Karpas-422 (cell line): ENCODE results near the gene UBE2V1. TPM values are rescaled to one million over a fixed set of nuclear protein-coding genes. Genes with fewer than 3 reads are reported as not detected.

Experiments used
- DNase-seq: peaks from one replicate; pipeline ENCODE4 v3.0.0-alpha.2; 2015
- H2AFZ ChIP-seq: fragments of 200-600 bp; sonication (generic); 2 replicates; pipeline ENCODE4 v1.6.1; 2014; ENCODE audit warnings: antibody characterized with exemption, low read length, mixed read lengths
- H3K27ac ChIP-seq: fragments of 200-600 bp; sonication (generic); 2 replicates; pipeline ENCODE4 v1.5.1; 2014; ENCODE audit warnings: mild to moderate bottlenecking, low read length, moderate library complexity
- H3K27me3 ChIP-seq: fragments of 200-600 bp; sonication (generic); 2 replicates; pipeline ENCODE4 v1.6.1; 2014; ENCODE audit warnings: low read length, mixed read lengths
- H3K36me3 ChIP-seq: fragments of 200-600 bp; sonication (generic); 2 replicates; pipeline ENCODE4 v1.6.1; 2014; ENCODE audit warnings: low read length, mixed read lengths; ENCODE audit not compliant: insufficient read depth
- H3K4me1 ChIP-seq: fragments of 200-600 bp; sonication (generic); 2 replicates; pipeline ENCODE4 v1.6.1; 2014; ENCODE audit warnings: mild to moderate bottlenecking, low read length, mixed read lengths
- H3K4me2 ChIP-seq: fragments of 200-600 bp; sonication (generic); 2 replicates; pipeline ENCODE4 v1.6.1; 2014; ENCODE audit warnings: low read length, low read depth, mild to moderate bottlenecking; ENCODE audit not compliant: poor library complexity, severe bottlenecking
- H3K4me3 ChIP-seq: fragments of 200-600 bp; sonication (generic); 2 replicates; pipeline ENCODE4 v1.5.1; 2014; ENCODE audit warnings: mild to moderate bottlenecking, antibody characterized with exemption, low read length, mixed read lengths
- H3K79me2 ChIP-seq: fragments of 200-600 bp; sonication (generic); 2 replicates; pipeline ENCODE4 v1.6.1; 2014; ENCODE audit warnings: mild to moderate bottlenecking, low read length, mixed read lengths
- H3K9ac ChIP-seq: fragments of 200-600 bp; sonication (generic); 2 replicates; pipeline ENCODE4 v1.6.0; 2014; ENCODE audit warnings: low read length
- H3K9me2 ChIP-seq: fragments of 200-600 bp; sonication (generic), shearing (Covaris generic); replicated peaks from 2 replicates; pipeline ENCODE4 v1.6.0; 2014; ENCODE audit warnings: mild to moderate bottlenecking, low read length, moderate library complexity; ENCODE audit not compliant: insufficient read depth
- H3K9me3 ChIP-seq: fragments of 300-700, 200-600 bp; sonication (generic); 2 replicates; pipeline ENCODE4 v1.6.1; 2014; ENCODE audit warnings: low read length, mixed read lengths
- H4K20me1 ChIP-seq: fragments of 200-600 bp; sonication (generic); 2 replicates; pipeline ENCODE4 v1.6.1; 2014; ENCODE audit warnings: mild to moderate bottlenecking, antibody characterized with exemption, low read length, low read depth; ENCODE audit not compliant: insufficient read depth
- total RNA-seq: library from RNA; depleted of rRNA; stranded (reverse); fragments of >200 nt; shearing (Covaris generic); gene quantifications from 2 replicates; pipeline ENCODE4 v1.2.3, GENCODE V29; 2014; ENCODE audit warnings: low replicate concordance

UBE2V1 gene
- total RNA-seq, 1 experiment from 2014 or later: 95.6 TPM

DNA sequence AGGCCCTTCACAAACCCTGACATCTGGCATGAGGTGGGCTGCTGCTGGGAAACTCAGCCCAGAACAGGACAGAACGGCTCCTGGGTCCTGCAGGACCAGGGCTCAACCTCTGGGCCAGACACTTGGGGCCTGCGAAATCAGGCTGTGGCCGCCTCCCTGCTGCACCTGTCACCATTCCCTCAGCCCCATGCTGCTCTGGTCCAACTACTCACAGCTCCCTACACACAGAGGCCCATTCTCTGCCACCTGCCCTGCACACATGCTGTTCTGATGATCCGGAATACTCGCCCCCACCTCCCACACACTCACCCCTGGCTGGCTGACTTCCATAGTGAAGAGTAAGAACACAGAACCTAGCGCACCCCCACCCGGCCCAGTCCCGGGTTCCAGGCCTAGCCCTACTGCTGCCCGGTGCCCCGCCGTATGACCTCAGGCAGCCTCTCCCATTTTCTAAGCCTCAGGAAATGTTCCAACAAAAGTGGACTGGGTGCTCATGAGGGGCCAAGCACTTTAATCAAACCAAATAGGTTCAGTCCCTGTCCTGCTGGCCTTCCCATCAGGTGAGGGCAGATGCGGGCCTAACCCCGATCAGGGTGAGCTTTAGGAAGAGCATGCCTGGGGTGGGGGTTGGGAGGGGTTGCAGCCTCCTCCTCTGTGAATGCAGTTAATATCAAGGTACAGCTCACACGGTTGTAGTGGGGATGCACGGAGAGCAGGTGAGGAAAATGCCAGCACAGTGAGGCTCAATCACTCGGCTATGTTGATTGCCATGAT is 36.7 kb upstream of the UBE2V1 start:
- H3K4me2 ChIP-seq: no peak overlapping the region

DNA sequence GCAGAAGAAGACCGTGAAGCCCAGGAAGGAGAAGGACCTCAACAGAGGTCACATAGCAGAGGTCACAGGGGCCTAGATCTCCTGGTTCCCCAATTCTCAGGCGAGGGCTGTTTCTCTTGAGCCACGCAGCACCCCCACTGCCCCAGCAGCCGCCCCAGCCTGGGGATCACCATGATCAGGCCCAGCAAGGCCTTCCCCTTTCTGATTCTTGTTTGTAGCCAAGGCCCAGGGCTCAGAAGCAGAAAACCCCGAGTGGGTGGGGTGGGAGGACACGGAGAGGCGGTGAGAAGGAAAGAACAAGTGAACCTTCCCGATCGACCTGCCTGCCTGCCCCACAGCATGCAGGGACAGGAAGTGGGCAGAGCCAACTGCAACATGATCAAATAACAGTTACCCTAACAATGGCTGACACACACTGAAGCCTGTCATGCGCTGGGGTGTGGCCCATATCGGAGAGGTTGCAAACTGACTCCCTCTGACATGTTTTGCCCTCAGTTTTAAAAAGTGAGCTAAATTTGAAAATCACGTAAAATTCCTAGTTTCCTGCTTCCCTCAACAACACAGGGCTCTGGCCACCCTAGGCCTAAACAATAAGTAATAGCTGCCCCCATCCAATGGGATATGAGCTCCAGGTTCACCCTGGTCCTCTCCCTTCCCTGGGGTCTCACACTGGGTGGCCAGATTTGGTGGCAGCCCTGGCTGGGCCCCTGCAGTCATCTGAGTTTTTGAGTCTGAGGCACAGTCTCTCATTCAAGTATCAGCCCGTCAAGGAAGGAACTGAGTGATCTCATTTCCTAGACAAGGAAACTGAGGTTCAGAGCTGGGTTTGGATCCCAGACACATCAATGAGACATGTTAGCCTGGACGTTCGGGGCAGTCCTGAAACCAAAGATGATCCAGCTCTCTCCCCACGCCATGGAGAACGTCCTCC is 34.0 kb upstream of the UBE2V1 start:
- peaks cover 21% of the 10 kb centered on the region for H3K4me1 ChIP-seq
- H3K27ac ChIP-seq: peak overlapping the region; percentile 76
- peaks cover 68% of the 10 kb centered on the region for H3K79me2 ChIP-seq
- H3K36me3 ChIP-seq: no peaks in the 10 kb centered on the region
- no peaks in the 10 kb centered on the region for H3K27me3 ChIP-seq
- H2AFZ ChIP-seq: peak overlapping the region; percentile 81; the same call in 1 of the 2 replicates
- H3K9me2 ChIP-seq: no peaks in the 10 kb centered on the region
- H3K9me3 ChIP-seq: no peaks in the 10 kb centered on the region
- peaks cover 3% of the 10 kb centered on the region; the same call in 1 of the 2 replicates for H4K20me1 ChIP-seq
- H3K4me2 ChIP-seq: peak overlapping the region; percentile 95
- H3K9ac ChIP-seq: peak overlapping the region; percentile 88
- peak overlapping the region; percentile 75 for H3K4me3 ChIP-seq
- DNase-seq: peak; percentile 86

More for the DNA sequence above, 36.7 kb upstream of the UBE2V1 start:
- DNase-seq: no peak
- Histone ChIP-seq H3K27me3 (no peaks in the 10 kb centered on the region), H3K79me2 (peaks cover 69% of the 10 kb centered on the region), H3K9me2 (no peaks in the 10 kb centered on the region), H2AFZ (no peak overlapping the region), H3K36me3 (no peaks in the 10 kb centered on the region), H3K4me3 (no peak overlapping the region), H3K27ac (no peak overlapping the region), H3K9me3 (no peaks in the 10 kb centered on the region), H3K4me1 (peaks cover 37% of the 10 kb centered on the region), H3K9ac (no peak overlapping the region), H4K20me1 (peaks cover 8% of the 10 kb centered on the region; the same call in 1 of the 2 replicates)

DNA sequence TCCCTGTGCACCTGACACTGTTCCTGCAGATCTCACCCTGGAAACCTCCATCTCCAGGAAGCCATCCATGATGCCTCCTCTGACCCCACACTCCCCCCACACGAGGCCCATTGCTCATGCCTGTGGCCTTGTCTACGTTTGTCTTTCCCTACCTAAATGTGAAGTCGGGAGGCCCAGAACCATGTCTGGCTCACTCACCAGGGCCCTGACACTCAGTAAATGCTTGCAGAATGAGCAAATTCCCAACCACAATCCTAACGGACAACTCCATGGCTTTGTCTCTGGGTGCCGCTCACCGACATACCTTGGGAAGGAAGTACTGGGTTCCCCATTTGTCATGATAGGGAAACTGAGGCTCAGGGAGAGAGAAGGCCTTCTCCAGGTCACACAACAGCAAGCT is 33.3 kb upstream of the UBE2V1 start:
- Histone ChIP-seq H3K79me2 (peaks cover 65% of the 10 kb centered on the region), H3K4me2 (peak overlapping the region; percentile 95), H3K4me1 (peaks cover 18% of the 10 kb centered on the region), H3K9ac (peak overlapping the region; percentile 88), H3K9me3 (no peaks in the 10 kb centered on the region), H3K4me3 (peak overlapping the region; percentile 75), H3K27ac (peak overlapping the region; percentile 76), H3K9me2 (no peaks in the 10 kb centered on the region), H4K20me1 (no peaks in the 10 kb centered on the region), H3K27me3 (no peaks in the 10 kb centered on the region), H3K36me3 (no peaks in the 10 kb centered on the region), H2AFZ (no peak overlapping the region)
- no peak for DNase-seq

DNA sequence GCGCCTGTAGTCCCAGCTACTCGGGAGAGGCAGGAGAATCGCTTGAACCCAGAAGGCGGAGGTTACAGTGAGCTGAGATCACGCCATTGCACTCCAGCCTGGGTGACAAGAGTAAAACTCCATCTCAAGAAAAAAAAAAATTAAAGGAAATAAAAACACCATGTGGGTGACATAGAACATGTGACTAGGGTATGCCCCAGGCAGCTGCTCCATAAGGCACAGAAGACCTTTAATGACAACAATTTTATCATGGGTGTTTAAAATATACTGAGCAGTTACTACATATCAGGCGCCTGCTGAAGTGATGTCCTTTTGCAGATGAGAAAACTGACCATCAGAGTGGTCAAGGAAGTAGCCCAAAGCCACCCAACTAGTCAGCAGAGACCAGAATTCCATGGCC is 32.6 kb upstream of the UBE2V1 start:
- H3K9ac ChIP-seq: no peak overlapping the region
- no peak overlapping the region for H2AFZ ChIP-seq
- DNase-seq: no peak
- no peaks in the 10 kb centered on the region for H3K9me2 ChIP-seq
- no peaks in the 10 kb centered on the region for H3K36me3 ChIP-seq
- peaks cover 15% of the 10 kb centered on the region for H3K4me1 ChIP-seq
- no peak overlapping the region for H3K4me2 ChIP-seq
- no peaks in the 10 kb centered on the region for H3K27me3 ChIP-seq
- H3K27ac ChIP-seq: no peak overlapping the region
- peaks cover 61% of the 10 kb centered on the region for H3K79me2 ChIP-seq
- no peak overlapping the region for H3K4me3 ChIP-seq
- H4K20me1 ChIP-seq: no peaks in the 10 kb centered on the region
- H3K9me3 ChIP-seq: no peaks in the 10 kb centered on the region

DNA sequence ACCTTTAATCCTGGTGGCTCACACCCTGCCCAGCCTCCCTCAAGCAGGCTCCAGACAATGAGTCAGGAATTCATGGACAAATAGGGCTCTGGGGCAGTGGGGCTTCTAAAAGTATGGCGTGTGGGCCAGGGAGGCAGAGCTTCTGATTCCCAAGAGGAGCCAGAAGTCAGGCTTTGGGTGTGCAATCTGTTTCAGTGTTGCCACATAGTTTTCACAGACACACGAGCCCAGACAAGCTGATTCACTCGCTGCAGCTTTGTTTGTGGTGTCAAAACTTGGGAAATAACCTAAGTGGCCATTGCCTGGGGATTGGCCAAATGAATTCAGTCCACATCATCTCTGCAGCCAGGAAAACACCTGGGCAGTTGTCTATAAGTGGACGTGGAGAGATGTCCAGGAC is 31.4 kb upstream of the UBE2V1 start:
- Histone ChIP-seq H3K27me3 (no peaks in the 10 kb centered on the region), H3K79me2 (peaks cover 49% of the 10 kb centered on the region), H3K4me2 (no peak overlapping the region), H3K36me3 (peaks cover 4% of the 10 kb centered on the region; the same call in 1 of the 2 replicates), H3K9me3 (no peaks in the 10 kb centered on the region), H3K9me2 (no peaks in the 10 kb centered on the region), H3K27ac (no peak overlapping the region), H3K4me3 (no peak overlapping the region), H3K9ac (no peak overlapping the region), H2AFZ (no peak overlapping the region), H4K20me1 (no peaks in the 10 kb centered on the region), H3K4me1 (peaks cover 15% of the 10 kb centered on the region)
- no peak for DNase-seq

DNA sequence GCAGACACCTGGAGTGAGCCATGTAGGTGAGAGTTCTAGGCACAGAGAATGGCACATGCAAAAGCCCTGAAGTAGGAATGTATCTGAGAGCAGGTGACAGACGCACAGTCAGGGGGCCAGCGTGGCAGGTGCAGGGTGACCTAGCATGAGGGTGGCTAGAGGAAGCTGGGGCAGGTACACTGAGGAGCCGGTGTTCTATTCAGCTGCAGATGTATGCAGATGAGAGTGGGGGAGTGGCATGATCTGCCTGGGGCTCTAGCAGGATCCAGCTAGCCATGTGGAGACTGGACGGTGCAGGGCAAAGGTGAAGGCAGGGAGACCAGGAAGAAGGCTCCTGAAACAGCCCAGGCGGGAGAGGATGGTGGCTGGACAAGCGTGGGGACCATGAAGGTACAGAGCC is 29.9 kb upstream of the UBE2V1 start:
- peaks cover 4% of the 10 kb centered on the region; the same call in 1 of the 2 replicates for H3K36me3 ChIP-seq

DNA sequence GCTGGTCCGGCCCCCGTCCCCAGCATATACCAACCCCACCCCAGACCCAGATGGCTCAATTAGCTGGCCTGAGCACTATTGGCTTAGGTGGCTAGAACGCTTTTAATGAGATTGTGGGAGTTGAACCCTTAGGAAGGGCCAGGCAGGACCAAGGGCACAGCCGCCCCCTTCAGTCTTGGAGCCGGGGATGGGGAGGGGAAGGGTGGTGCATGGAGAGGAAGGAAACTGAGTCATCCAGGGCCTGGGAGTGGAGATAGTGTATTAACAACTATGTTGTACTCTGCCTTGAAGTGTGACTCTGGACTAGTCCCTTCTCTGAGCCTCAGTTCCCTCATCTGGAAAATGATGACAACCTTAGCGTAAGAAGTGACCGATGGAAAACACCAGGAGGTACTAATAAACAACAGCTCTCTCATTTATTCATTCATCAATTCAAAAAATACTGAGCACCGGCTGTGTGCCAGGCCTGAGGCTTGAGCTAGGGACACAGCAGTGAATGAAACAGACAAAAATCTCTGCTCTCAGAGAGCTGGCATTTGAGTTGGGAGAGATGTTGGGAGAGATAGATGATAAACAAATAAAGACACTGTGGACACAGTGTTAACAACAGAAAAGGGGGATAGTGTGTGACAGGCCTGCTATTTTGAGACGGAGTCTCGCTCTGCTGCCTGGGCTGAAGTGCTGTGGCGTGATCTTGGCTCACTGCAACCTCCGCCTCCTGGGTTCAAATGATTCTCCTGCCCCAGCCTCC is 29.0 kb upstream of the UBE2V1 start:
- no peak overlapping the region for H3K4me2 ChIP-seq
- H3K9ac ChIP-seq: no peak overlapping the region

More for the DNA sequence above, 29.9 kb upstream of the UBE2V1 start:
- Histone ChIP-seq H3K27ac (no peak overlapping the region), H3K4me1 (peaks cover 15% of the 10 kb centered on the region), H3K79me2 (peaks cover 46% of the 10 kb centered on the region), H3K9me2 (no peaks in the 10 kb centered on the region), H3K4me2 (no peak overlapping the region), H4K20me1 (no peaks in the 10 kb centered on the region), H3K4me3 (no peak overlapping the region), H3K9ac (no peak overlapping the region), H3K27me3 (no peaks in the 10 kb centered on the region), H2AFZ (no peak overlapping the region), H3K9me3 (no peaks in the 10 kb centered on the region)
- DNase-seq: no peak

More for the DNA sequence above, 29.0 kb upstream of the UBE2V1 start:
- H3K27me3 ChIP-seq: no peaks in the 10 kb centered on the region
- H3K79me2 ChIP-seq: peaks cover 45% of the 10 kb centered on the region
- no peak overlapping the region for H2AFZ ChIP-seq
- H3K36me3 ChIP-seq: peaks cover 4% of the 10 kb centered on the region; the same call in 1 of the 2 replicates
- H3K27ac ChIP-seq: no peak overlapping the region
- H3K9me2 ChIP-seq: no peaks in the 10 kb centered on the region
- no peak overlapping the region for H3K4me3 ChIP-seq
- no peaks in the 10 kb centered on the region for H4K20me1 ChIP-seq
- DNase-seq: no peak
- no peaks in the 10 kb centered on the region for H3K9me3 ChIP-seq
- peaks cover 9% of the 10 kb centered on the region for H3K4me1 ChIP-seq
